ENCODE data around the gene ACTR2.
"Not testable (repeated sequence)": the region's sequence is repeated elsewhere in the genome, so short reads cannot be mapped to it uniquely, and the experiment has no call there.

ACTR2 gene

DNA sequence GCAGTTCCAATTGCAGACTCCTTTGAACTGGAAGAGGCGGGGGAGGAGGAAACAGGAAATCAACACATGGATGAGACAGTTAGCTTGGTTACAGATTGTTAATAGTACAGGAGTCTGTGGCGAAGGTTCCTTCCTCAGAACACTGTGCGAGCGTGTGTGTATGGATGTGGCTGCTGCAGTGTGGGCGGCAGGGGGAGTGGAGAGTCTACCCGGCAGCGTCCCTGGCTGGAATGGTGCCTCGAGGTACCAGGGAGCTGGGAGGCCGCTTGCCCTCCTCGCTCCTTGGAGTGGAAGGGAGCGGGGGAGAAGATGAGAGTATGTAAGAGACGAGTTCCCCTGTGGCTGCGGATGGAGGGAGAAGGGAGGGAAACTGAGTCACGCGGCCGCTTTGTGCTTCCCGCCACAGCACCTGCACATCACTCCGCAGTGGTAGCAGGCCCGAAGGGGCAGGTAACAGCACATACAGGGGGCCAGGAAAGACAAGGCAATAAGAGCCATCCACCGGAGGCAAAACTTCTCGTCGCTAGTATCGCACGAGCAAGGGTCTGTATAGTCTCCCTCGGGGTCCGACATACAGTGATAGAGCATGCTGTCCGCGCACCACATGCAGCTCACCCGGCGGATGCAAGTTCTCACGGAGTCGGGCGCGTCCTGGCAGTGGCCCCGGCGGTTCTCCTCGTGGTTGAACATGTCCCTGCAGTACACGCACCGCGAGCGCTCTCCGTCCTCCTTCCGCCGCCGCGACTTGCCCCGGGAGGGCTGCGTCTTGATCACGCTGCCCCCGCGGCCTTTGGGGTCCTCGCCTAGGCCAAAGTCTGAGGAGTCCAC lies 85.7 kb downstream of the ACTR2 start:
- no peak for DNase-seq (ENCODE audit: low spot score)

- no peak for DNase-seq (ENCODE audit: low spot score)
Measured at GRCh38 chr2:65313954-65314256, 86.3 kb downstream of the ACTR2 start.

DNA sequence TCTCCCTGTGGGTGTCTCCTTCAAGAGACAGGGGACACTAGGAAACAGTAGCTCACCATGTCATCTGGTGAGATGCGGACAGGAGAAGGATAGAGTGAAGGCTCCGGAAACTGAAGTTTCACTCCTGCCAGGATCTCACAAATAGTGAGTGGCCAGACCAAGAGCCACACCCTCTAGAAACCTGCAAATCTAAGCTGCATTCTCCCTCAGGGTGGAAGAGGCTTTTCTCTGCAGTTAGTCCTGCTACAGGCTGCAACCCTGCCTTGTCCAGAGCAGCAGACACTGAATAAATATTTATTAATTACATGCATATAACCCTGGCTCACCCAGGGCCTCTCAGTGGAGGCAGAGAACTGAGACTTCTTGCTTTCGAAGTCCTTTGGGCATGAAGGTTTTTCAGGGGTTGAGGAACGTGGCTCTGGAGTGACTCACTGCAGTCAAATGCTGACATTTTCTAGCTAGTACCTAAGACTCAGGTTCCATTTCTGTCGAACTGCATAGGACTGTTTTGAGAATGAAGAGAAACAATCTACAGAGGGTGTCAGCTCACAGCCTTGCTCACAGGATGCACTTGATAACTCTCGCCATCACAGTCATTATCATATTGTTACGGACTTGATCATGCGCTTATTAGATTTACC lies 87.3 kb downstream of the ACTR2 start:
- no peak for DNase-seq (ENCODE audit: low spot score)

DNA sequence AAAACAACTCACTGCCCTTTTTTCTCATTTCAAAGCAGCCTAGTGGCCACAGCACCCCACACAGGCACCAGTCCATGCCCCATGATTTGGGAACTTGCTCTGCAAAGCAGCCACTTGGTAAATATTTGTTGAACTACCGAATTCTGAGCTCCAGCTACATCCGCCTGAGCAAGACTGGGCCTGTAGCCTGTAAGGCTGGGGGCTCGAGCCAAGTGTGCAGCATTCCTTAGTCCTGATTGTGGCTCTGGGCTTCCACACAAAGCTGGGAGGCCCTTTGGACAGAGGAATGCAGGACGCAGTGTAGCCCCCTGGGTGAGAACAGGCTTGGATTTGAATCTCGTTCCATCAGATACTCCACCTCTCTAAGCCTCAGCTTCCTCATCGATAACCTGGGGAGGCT lies 88.4 kb downstream of the ACTR2 start:
- no peak for DNase-seq (ENCODE audit: low spot score)

DNA sequence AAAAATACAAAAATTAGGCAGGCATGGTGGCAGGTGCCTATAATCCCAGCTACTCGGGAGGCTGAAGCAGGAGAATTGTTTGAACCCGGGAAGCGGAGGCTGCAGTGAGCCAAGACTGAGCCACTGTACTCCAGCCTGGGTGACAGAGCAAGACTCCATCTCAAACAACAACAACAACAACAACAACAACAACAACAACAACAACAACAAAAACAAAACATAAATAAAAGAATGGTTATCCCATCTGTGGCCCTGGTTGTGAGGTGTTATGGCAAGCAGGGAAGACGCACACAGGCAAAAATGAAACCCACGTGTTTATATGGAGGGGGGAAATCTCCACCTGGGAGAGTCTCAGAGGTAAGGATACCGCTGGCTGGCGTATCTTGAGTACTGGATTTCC lies 89.7 kb downstream of the ACTR2 start:
- not testable (repeated sequence) for DNase-seq (ENCODE audit: low spot score)

GRCh38 chr2:65317841-65318240 lies 90.2 kb downstream of the ACTR2 start:
- no peak for DNase-seq (ENCODE audit: low spot score)

- DNase-seq (ENCODE audit: low spot score), result no peak
Measured at GRCh38 chr2:65319072-65319673, 91.5 kb downstream of the ACTR2 start.

GRCh38 chr2:65319674-65320041 lies 92.0 kb downstream of the ACTR2 start:
- no peak for DNase-seq (ENCODE audit: low spot score)

DNA sequence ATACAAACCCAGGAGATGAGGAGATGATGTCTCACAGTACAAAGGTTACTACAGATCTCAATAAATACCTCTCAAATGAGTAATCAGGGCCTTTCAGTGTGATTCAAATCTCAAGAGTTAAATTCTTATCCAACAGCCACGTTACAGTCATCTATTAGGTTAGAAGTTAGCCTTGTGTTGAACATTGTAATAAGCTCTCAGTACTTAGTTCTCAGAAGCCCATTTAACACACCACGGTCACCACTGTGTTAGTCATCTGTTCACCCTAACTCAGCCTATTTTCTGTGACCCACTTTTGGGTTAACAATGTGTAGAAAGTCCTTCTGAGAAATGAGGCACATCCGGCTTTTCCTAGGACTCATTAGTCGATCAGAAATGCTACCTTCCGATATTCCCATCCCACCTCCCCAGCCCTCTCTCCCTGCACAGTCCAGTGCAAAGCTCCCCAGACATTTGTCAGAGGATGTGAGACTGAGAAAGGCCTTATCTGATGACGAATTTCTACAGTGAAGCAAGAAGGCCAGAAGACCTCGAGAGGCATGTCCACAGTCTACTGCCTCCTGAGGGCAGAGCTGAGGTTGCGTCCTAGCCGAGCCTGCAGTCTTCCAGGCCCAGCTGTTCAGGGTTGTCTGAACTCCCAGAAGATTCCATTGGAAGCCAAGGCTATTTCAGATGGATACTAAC lies 92.6 kb downstream of the ACTR2 start:
- no peak for DNase-seq (ENCODE audit: low spot score)
